PC-3 (cell line): Measurements from ENCODE around the gene ADGRG1.

ENCODE experiments used
- EZH2 ChIP-seq: fragments of 300-600 bp; sonication (generic); IDR thresholded peaks from one replicate; pipeline ENCODE4 v1.6.1; 2017; ENCODE audit warnings: antibody characterized with exemption, mild to moderate bottlenecking, low read length; ENCODE audit not compliant: unreplicated experiment
- EZH2phosphoT487 ChIP-seq: fragments of 300-600 bp; sonication (generic); IDR thresholded peaks from 2 replicates; pipeline ENCODE4 v1.6.1; 2018; ENCODE audit warnings: mild to moderate bottlenecking, antibody characterized with exemption, low read length, borderline replicate concordance
- TF ChIP-seq, protein P1 (sequence below): fragments of 300-600 bp; sonication (generic); conservative IDR thresholded peaks from 2 replicates; pipeline ENCODE4 v1.5.1; 2017; ENCODE audit warnings: antibody characterized with exemption, low read depth, mild to moderate bottlenecking, low read length

DNA sequence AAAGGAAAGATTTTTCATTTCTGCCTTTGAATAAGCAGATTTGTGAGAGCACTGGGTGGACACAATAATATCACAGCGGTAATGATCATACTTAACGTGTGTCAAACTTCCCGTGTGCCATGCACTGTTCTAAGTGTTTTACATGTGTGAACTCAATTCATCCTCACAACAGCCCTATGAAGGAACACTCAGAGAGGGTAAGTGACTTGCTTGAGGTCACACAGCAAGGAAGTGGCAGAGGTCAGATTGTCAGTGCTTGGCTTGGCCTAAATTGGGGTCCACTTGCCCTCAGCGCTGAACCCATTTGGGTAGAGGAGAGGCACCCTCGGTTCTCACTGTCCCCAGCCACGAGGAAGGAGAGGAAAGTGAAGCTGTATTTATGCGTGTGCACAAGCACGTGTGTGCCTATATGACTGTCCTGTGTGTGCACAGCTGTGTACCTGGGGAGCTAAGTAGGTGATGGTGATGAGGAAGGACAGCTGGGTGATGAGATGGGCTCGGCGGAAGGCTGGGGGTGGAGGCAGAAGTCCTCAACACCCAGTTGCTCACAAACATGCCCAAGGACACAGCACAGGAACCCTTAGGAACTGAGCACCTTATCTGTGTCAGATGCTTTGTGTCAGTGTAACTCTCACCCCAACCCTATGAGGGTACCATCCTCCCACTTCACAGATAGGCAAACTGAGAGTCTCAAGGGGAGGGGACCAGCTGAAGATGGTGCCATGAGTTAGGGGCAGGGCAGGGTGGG, 29.9 kb downstream of the ADGRG1 start:
- TF ChIP-seq EZH2, result no peak
- TF ChIP-seq, protein P1, sequence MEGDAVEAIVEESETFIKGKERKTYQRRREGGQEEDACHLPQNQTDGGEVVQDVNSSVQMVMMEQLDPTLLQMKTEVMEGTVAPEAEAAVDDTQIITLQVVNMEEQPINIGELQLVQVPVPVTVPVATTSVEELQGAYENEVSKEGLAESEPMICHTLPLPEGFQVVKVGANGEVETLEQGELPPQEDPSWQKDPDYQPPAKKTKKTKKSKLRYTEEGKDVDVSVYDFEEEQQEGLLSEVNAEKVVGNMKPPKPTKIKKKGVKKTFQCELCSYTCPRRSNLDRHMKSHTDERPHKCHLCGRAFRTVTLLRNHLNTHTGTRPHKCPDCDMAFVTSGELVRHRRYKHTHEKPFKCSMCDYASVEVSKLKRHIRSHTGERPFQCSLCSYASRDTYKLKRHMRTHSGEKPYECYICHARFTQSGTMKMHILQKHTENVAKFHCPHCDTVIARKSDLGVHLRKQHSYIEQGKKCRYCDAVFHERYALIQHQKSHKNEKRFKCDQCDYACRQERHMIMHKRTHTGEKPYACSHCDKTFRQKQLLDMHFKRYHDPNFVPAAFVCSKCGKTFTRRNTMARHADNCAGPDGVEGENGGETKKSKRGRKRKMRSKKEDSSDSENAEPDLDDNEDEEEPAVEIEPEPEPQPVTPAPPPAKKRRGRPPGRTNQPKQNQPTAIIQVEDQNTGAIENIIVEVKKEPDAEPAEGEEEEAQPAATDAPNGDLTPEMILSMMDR, result no peak
- no peak for TF ChIP-seq EZH2phosphoT487
